Astrocyte (in vitro differentiated cells and primary cell): Measurements from ENCODE around the gene BACH2. TPM values are rescaled to one million over a fixed set of nuclear protein-coding genes. Genes with fewer than 3 reads are reported as not detected.

ENCODE experiments used
- DNase-seq: peaks from one replicate; pipeline ENCODE4 v3.0.0-alpha.2; 2010; ENCODE audit warnings: low read depth
- FAIRE-seq: peaks from 2 replicates; lab custom pipeline; 2011; peaks lifted over from hg19 to GRCh38; lab: Jason Lieb, UNC
- H2AFZ ChIP-seq: 2 replicates; pipeline ENCODE4 v1.6.0; 2012; ENCODE audit warnings: low read depth, low read length, inconsistent platforms
- H3K27ac ChIP-seq: 2 replicates; pipeline ENCODE4 v1.5.1; 2011; ENCODE audit warnings: low read depth, low read length, inconsistent platforms
- H3K27me3 ChIP-seq: 2 replicates; pipeline ENCODE4 v1.6.0; 2011; ENCODE audit warnings: low read length, inconsistent platforms; ENCODE audit not compliant: insufficient read depth
- H3K36me3 ChIP-seq: 2 replicates; pipeline ENCODE4 v1.5.1; 2011; ENCODE audit warnings: low read length, inconsistent platforms; ENCODE audit not compliant: insufficient read depth
- H3K4me1 ChIP-seq: 2 replicates; pipeline ENCODE4 v1.5.1; 2011; ENCODE audit warnings: low read length, inconsistent platforms; ENCODE audit not compliant: insufficient read depth
- H3K4me2 ChIP-seq: 2 replicates; pipeline ENCODE4 v1.6.0; 2012; ENCODE audit warnings: low read length, inconsistent platforms
- H3K4me3 ChIP-seq: 2 replicates; pipeline ENCODE4 v1.5.1; 2011; ENCODE audit warnings: low read depth, mild to moderate bottlenecking, low read length, inconsistent platforms; ENCODE audit not compliant: insufficient read depth
- H3K79me2 ChIP-seq: 2 replicates; pipeline ENCODE4 v1.6.0; 2012; ENCODE audit warnings: mild to moderate bottlenecking, low read length, inconsistent platforms; ENCODE audit not compliant: insufficient read depth
- H3K9ac ChIP-seq: 2 replicates; pipeline ENCODE4 v1.6.0; 2012; ENCODE audit warnings: mild to moderate bottlenecking, low read length, inconsistent platforms
- H3K9me3 ChIP-seq: 2 replicates; pipeline ENCODE4 v1.5.1; 2012; ENCODE audit warnings: low read depth, mild to moderate bottlenecking, low read length, inconsistent platforms; ENCODE audit not compliant: insufficient read depth
- H4K20me1 ChIP-seq: 2 replicates; pipeline ENCODE4 v1.6.0; 2012; ENCODE audit warnings: low read length, inconsistent platforms; ENCODE audit not compliant: insufficient read depth
- H3K27ac Mint-ChIP-seq: one replicate; pipeline ENCODE4 v1.8.0; 2021; ENCODE audit warnings: mild to moderate bottlenecking, mixed read lengths; ENCODE audit not compliant: unreplicated experiment
- H3K27me3 Mint-ChIP-seq: one replicate; pipeline ENCODE4 v1.8.0; 2021; ENCODE audit warnings: low read depth, mixed read lengths; ENCODE audit not compliant: unreplicated experiment
- H3K36me3 Mint-ChIP-seq: one replicate; pipeline ENCODE4 v1.8.0; 2021; ENCODE audit warnings: low read depth, mixed read lengths; ENCODE audit not compliant: unreplicated experiment
- H3K4me1 Mint-ChIP-seq: one replicate; pipeline ENCODE4 v1.8.0; 2021; ENCODE audit warnings: low read depth, mixed read lengths; ENCODE audit not compliant: unreplicated experiment
- H3K4me3 Mint-ChIP-seq: one replicate; pipeline ENCODE4 v1.8.0; 2021; ENCODE audit warnings: mild to moderate bottlenecking, moderate library complexity, mixed read lengths; ENCODE audit not compliant: unreplicated experiment
- H3K9me3 Mint-ChIP-seq: one replicate; pipeline ENCODE4 v1.8.0; 2021; ENCODE audit warnings: mild to moderate bottlenecking, mixed read lengths; ENCODE audit not compliant: unreplicated experiment
- EZH2 ChIP-seq: IDR thresholded peaks from 2 replicates; pipeline ENCODE4 v1.6.1; 2012; ENCODE audit warnings: mild to moderate bottlenecking, low read length, inconsistent platforms; ENCODE audit not compliant: insufficient read depth
- total RNA-seq: library from RNA; stranded (reverse); gene quantifications from 2 replicates; pipeline ENCODE4 v1.2.1, GENCODE V29; 2021
- TF ChIP-seq, protein P1 (sequence below): IDR thresholded peaks from 2 replicates; pipeline ENCODE4 v1.5.1; 2011; ENCODE audit warnings: low read depth, mild to moderate bottlenecking, inconsistent platforms, low read length, moderate library complexity; ENCODE audit not compliant: insufficient read depth

Gene BACH2
- total RNA-seq, 1 donor from 2014 or later, result 17.5 TPM

DNA sequence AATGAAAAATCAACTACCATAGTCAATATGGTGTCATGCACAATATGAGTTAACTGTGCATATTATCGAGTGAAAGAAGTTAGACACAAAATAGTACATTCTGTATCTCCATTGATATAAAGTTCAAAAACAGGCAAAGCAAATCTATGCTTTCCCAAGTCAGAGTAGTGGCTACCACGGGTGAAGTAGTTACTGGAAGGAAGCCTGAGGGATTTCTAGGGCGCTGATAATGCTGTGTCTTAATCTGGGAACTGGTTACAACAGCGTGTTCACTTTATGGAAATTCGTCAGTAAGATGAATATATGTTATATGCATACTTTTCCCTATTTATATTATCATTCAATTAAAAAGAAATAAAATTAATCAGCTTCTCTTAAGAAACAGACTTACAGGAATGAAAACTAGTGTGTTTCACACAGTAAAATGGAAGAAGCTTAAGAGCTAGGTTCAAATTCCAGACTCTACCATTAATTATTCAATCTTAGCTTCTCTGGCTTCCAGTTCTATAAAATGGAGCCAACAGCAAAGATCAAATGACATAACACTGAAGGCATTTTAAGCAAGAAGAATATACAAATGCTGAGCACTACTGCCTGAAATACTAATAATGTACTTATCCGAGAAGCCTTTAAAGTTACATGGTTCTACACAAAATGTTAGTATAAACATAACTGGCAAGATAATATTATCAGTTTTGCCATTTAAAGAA lies 19.2 kb downstream of the BACH2 start:
- FAIRE-seq, result no peak
- no peaks in the 10 kb centered on the region for H3K9me3 Mint-ChIP-seq
- no peak for DNase-seq

GRCh38 chr6:90274451-90275030 lies 22.1 kb downstream of the BACH2 start:
- no peaks in the 10 kb centered on the region for H3K4me1 ChIP-seq
- DNase-seq (no peak), FAIRE-seq (no peak)
- no peak overlapping the region for H3K9ac ChIP-seq
- H2AFZ ChIP-seq, result no peak overlapping the region
- H3K4me1 Mint-ChIP-seq, result no peaks in the 10 kb centered on the region
- no peak overlapping the region for H3K4me3 Mint-ChIP-seq
- H3K9me3 ChIP-seq, result no peaks in the 10 kb centered on the region
- H3K27ac ChIP-seq, result no peak overlapping the region
- H3K36me3 Mint-ChIP-seq, result peaks cover 13% of the 10 kb centered on the region
- no peak overlapping the region for H3K4me2 ChIP-seq
- no peak overlapping the region for H3K4me3 ChIP-seq
- no peaks in the 10 kb centered on the region for H3K27me3 ChIP-seq
- TF ChIP-seq, protein P1, sequence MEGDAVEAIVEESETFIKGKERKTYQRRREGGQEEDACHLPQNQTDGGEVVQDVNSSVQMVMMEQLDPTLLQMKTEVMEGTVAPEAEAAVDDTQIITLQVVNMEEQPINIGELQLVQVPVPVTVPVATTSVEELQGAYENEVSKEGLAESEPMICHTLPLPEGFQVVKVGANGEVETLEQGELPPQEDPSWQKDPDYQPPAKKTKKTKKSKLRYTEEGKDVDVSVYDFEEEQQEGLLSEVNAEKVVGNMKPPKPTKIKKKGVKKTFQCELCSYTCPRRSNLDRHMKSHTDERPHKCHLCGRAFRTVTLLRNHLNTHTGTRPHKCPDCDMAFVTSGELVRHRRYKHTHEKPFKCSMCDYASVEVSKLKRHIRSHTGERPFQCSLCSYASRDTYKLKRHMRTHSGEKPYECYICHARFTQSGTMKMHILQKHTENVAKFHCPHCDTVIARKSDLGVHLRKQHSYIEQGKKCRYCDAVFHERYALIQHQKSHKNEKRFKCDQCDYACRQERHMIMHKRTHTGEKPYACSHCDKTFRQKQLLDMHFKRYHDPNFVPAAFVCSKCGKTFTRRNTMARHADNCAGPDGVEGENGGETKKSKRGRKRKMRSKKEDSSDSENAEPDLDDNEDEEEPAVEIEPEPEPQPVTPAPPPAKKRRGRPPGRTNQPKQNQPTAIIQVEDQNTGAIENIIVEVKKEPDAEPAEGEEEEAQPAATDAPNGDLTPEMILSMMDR, result no peak
- TF ChIP-seq EZH2, result no peak
- H3K27ac Mint-ChIP-seq, result no peak overlapping the region
- peaks cover 2% of the 10 kb centered on the region for H3K9me3 Mint-ChIP-seq
- no peaks in the 10 kb centered on the region for H4K20me1 ChIP-seq
- no peaks in the 10 kb centered on the region for H3K27me3 Mint-ChIP-seq
- H3K79me2 ChIP-seq, result no peaks in the 10 kb centered on the region
- H3K36me3 ChIP-seq, result no peaks in the 10 kb centered on the region

More for the DNA sequence above, 19.2 kb downstream of the BACH2 start:
- H3K4me2 ChIP-seq, result no peak overlapping the region
- TF ChIP-seq, protein P1, result no peak
- TF ChIP-seq EZH2, result no peak
- no peak overlapping the region for H2AFZ ChIP-seq
- no peaks in the 10 kb centered on the region for H3K4me1 ChIP-seq
- no peak overlapping the region for H3K4me3 ChIP-seq
- Mint-ChIP-seq H3K27ac (no peak overlapping the region), H3K36me3 (no peaks in the 10 kb centered on the region), H3K4me1 (no peaks in the 10 kb centered on the region), H3K4me3 (no peak overlapping the region), H3K27me3 (no peaks in the 10 kb centered on the region)
- no peaks in the 10 kb centered on the region for H3K36me3 ChIP-seq
- no peaks in the 10 kb centered on the region for H3K9me3 ChIP-seq
- H3K79me2 ChIP-seq, result peaks cover 5% of the 10 kb centered on the region
- no peaks in the 10 kb centered on the region for H4K20me1 ChIP-seq
- H3K27me3 ChIP-seq, result no peaks in the 10 kb centered on the region
- H3K9ac ChIP-seq, result no peak overlapping the region
- H3K27ac ChIP-seq, result no peak overlapping the region

GRCh38 chr6:90273863-90274262 lies 22.8 kb downstream of the BACH2 start:
- Mint-ChIP-seq H3K9me3 (peaks cover 2% of the 10 kb centered on the region), H3K27ac (no peak overlapping the region), H3K27me3 (no peaks in the 10 kb centered on the region), H3K4me3 (no peak overlapping the region), H3K4me1 (no peaks in the 10 kb centered on the region), H3K36me3 (peaks cover 13% of the 10 kb centered on the region)
- Histone ChIP-seq H3K4me3 (no peak overlapping the region), H3K4me1 (no peaks in the 10 kb centered on the region), H3K9ac (no peak overlapping the region), H3K9me3 (no peaks in the 10 kb centered on the region), H3K27ac (no peak overlapping the region), H3K4me2 (no peak overlapping the region), H3K27me3 (no peaks in the 10 kb centered on the region), H3K79me2 (no peaks in the 10 kb centered on the region), H2AFZ (no peak overlapping the region), H4K20me1 (no peaks in the 10 kb centered on the region), H3K36me3 (no peaks in the 10 kb centered on the region)
- DNase-seq (no peak), FAIRE-seq (no peak)
- TF ChIP-seq, protein P1, result no peak
- no peak for TF ChIP-seq EZH2
